Measurements from ENCODE around the gene ARHGEF17.

DNA sequence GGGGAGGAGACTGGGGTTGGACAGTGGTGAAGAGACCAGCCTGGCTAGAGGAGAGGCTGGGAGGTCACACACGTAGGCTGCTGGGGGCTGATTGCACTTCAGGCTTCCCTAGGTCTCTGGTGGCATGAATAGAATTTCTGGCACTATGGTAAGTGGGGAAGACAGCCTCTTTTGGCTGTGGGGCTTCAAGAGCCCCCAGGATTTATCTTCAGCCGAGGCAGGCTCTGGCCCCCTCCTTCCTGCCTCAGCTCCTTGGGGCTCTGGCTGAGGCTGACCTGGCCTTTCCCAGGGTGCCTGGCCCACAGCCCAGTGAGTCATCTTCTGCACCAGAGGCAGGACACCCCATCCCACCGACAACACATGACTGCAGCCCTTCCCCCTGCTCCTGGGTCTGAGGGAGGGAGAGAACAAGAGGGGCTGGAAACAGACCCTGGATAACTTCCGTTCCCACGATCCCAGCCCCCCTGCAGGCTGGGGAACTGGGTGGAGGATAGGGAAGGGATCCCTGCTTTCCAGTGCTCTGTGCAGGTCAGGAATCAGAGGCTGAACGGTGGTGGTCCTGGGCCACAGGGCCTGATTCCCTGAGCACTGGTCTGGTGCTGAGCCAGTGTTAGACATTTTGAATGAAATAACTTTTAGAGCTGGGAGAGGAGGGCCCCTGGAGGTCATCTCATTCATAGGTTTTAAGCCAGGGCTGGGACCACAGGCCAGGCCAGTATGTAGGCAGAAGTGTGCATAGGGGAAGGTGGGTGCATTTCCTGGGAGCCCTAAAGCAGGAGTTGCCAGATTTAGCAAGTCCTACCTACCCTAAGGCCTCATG lies 26.5 kb downstream of the ARHGEF17 start:
- TF ChIP-seq, protein P1, sequence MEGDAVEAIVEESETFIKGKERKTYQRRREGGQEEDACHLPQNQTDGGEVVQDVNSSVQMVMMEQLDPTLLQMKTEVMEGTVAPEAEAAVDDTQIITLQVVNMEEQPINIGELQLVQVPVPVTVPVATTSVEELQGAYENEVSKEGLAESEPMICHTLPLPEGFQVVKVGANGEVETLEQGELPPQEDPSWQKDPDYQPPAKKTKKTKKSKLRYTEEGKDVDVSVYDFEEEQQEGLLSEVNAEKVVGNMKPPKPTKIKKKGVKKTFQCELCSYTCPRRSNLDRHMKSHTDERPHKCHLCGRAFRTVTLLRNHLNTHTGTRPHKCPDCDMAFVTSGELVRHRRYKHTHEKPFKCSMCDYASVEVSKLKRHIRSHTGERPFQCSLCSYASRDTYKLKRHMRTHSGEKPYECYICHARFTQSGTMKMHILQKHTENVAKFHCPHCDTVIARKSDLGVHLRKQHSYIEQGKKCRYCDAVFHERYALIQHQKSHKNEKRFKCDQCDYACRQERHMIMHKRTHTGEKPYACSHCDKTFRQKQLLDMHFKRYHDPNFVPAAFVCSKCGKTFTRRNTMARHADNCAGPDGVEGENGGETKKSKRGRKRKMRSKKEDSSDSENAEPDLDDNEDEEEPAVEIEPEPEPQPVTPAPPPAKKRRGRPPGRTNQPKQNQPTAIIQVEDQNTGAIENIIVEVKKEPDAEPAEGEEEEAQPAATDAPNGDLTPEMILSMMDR (IDR thresholded peaks at IDR 0.05) = no peak
- no peak for TF ChIP-seq POLR2A (IDR thresholded peaks at IDR 0.05)

Measured in thyroid gland (tissue), 4 donors.